H9 (cell line): Measurements from ENCODE around the gene PCID2. TPM values are rescaled to one million over a fixed set of nuclear protein-coding genes. Genes with fewer than 3 reads are reported as not detected.

Experiments
- DNase-seq: peaks from one replicate; pipeline ENCODE4 v3.0.0-alpha.2; 2017
- H2AFZ ChIP-seq: one replicate; pipeline ENCODE4 v1.6.1; 2013; ENCODE audit warnings: mild to moderate bottlenecking, low read length, control low read depth, moderate library complexity
- H2AK5ac ChIP-seq: 2 replicates; pipeline ENCODE4 v1.6.1; 2013; ENCODE audit warnings: low read length, control low read depth, mixed read lengths; ENCODE audit not compliant: insufficient read length
- H2BK120ac ChIP-seq: one replicate; pipeline ENCODE4 v1.6.1; 2013; ENCODE audit warnings: low read depth, mild to moderate bottlenecking, low read length, control low read depth, inconsistent platforms; ENCODE audit not compliant: poor library complexity, severe bottlenecking
- H2BK12ac ChIP-seq: 2 replicates; pipeline ENCODE4 v1.6.1; 2013; ENCODE audit warnings: low read length, control low read depth, mixed read lengths, low read depth; ENCODE audit not compliant: insufficient read length
- H2BK15ac ChIP-seq: 2 replicates; pipeline ENCODE4 v1.6.1; 2013; ENCODE audit warnings: low read depth, low read length, control low read depth
- H2BK20ac ChIP-seq: one replicate; pipeline ENCODE4 v1.6.1; 2013; ENCODE audit warnings: low read depth, mild to moderate bottlenecking, low read length, control low read depth, inconsistent platforms; ENCODE audit not compliant: poor library complexity, severe bottlenecking
- H2BK5ac ChIP-seq: 2 replicates; pipeline ENCODE4 v1.6.1; 2013; ENCODE audit warnings: low read length, control low read depth, mixed read lengths; ENCODE audit not compliant: insufficient read length
- H3K14ac ChIP-seq: 2 replicates; pipeline ENCODE4 v1.6.1; 2013; ENCODE audit warnings: low read length, control low read depth; ENCODE audit not compliant: insufficient read depth
- H3K18ac ChIP-seq: 2 replicates; pipeline ENCODE4 v1.6.1; 2013; ENCODE audit warnings: low read depth, mild to moderate bottlenecking, mixed read lengths, low read length, control low read depth; ENCODE audit not compliant: insufficient read length
- H3K23ac ChIP-seq: 2 replicates; pipeline ENCODE4 v1.6.1; 2013; ENCODE audit warnings: low read length, control low read depth, mixed read lengths, low read depth; ENCODE audit not compliant: insufficient read length
- H3K23me2 ChIP-seq: 2 replicates; pipeline ENCODE4 v1.6.1; 2013; ENCODE audit warnings: low read depth, mild to moderate bottlenecking, mixed read lengths, low read length, control low read depth; ENCODE audit not compliant: insufficient read length, poor library complexity, severe bottlenecking
- H3K27ac ChIP-seq: 2 replicates; pipeline ENCODE4 v1.5.1; 2013; ENCODE audit warnings: low read length, control low read depth, mixed read lengths, low read depth; ENCODE audit not compliant: insufficient read length
- H3K27me3 ChIP-seq: 2 replicates; pipeline ENCODE4 v1.6.1; 2013; ENCODE audit warnings: low read length, control low read depth, inconsistent platforms; ENCODE audit not compliant: insufficient read depth
- H3K4ac ChIP-seq: 2 replicates; pipeline ENCODE4 v1.6.1; 2013; ENCODE audit warnings: low read depth, mild to moderate bottlenecking, control low read depth, inconsistent platforms, low read length, moderate library complexity
- H3K4me1 ChIP-seq: 2 replicates; pipeline ENCODE4 v1.6.1; 2013; ENCODE audit warnings: low read length, control low read depth, inconsistent platforms; ENCODE audit not compliant: insufficient read depth
- H3K4me2 ChIP-seq: 2 replicates; pipeline ENCODE4 v1.6.1; 2013; ENCODE audit warnings: low read length, control low read depth, mixed read lengths; ENCODE audit not compliant: insufficient read length, insufficient read depth
- H3K56ac ChIP-seq: 2 replicates; pipeline ENCODE4 v1.6.1; 2013; ENCODE audit warnings: low read depth, mild to moderate bottlenecking, mixed read lengths, low read length, control low read depth; ENCODE audit not compliant: insufficient read length
- H3K79me1 ChIP-seq: 2 replicates; pipeline ENCODE4 v1.6.1; 2013; ENCODE audit warnings: low read depth, mild to moderate bottlenecking, moderate library complexity, low read length, control low read depth, inconsistent platforms; ENCODE audit not compliant: insufficient read depth, poor library complexity, severe bottlenecking
- H3K79me2 ChIP-seq: 2 replicates; pipeline ENCODE4 v1.6.1; 2013; ENCODE audit warnings: low read length, control low read depth, inconsistent platforms; ENCODE audit not compliant: insufficient read depth
- H3K9ac ChIP-seq: 2 replicates; pipeline ENCODE4 v1.6.1; 2013; ENCODE audit warnings: low read length, control low read depth, mixed read lengths; ENCODE audit not compliant: insufficient read length; ENCODE audit errors: extremely low read depth
- H3K9me3 ChIP-seq: one replicate; pipeline ENCODE4 v1.6.1; 2013; ENCODE audit warnings: low read depth, low read length, inconsistent platforms; ENCODE audit not compliant: control insufficient read depth
- H3T11ph ChIP-seq: one replicate; pipeline ENCODE4 v1.6.1; 2013; ENCODE audit warnings: mild to moderate bottlenecking, low read length, control low read depth, inconsistent platforms
- H4K20me1 ChIP-seq: one replicate; pipeline ENCODE4 v1.6.1; 2013; ENCODE audit not compliant: control insufficient read depth, insufficient read length, insufficient read depth
- H4K5ac ChIP-seq: 2 replicates; pipeline ENCODE4 v1.6.1; 2013; ENCODE audit warnings: low read depth, mild to moderate bottlenecking, mixed read lengths, low read length, control low read depth; ENCODE audit not compliant: insufficient read length
- H4K8ac ChIP-seq: replicated peaks from 2 replicates; pipeline ENCODE4 v1.6.1; 2013; ENCODE audit warnings: low read length, control low read depth, mixed read lengths, low read depth; ENCODE audit not compliant: insufficient read length
- H4K91ac ChIP-seq: 2 replicates; pipeline ENCODE4 v1.6.1; 2013; ENCODE audit warnings: low read depth, mild to moderate bottlenecking, moderate library complexity, mixed read lengths, low read length, control low read depth; ENCODE audit not compliant: insufficient read length
- H3K27ac Mint-ChIP-seq, 3 experiments: 2 replicates in 2 of 3; 3 replicates in 1 of 3; pipeline ENCODE4 v1.8.0; 2020 to 2021; ENCODE audit warnings: mixed read lengths in 3 of 3, mild to moderate bottlenecking in 1 of 3, moderate library complexity in 1 of 3
- H3K27me3 Mint-ChIP-seq: 2 replicates; pipeline ENCODE4 v1.8.0; 2021; ENCODE audit warnings: low read depth, mild to moderate bottlenecking, moderate library complexity, mixed read lengths
- H3K36me3 Mint-ChIP-seq, 3 experiments: 2 replicates in 2 of 3; 3 replicates in 1 of 3; pipeline ENCODE4 v1.8.0; 2020 to 2021; ENCODE audit warnings: low read depth in 3 of 3, mixed read lengths in 3 of 3; ENCODE audit not compliant: insufficient read depth in 1 of 3
- H3K4me1 Mint-ChIP-seq, 2 experiments: 2 replicates each; pipeline ENCODE4 v1.8.0; 2020; ENCODE audit warnings: mixed read lengths in 2 of 2
- H3K4me3 Mint-ChIP-seq, 2 experiments: 2 replicates in 1 of 2; 3 replicates in 1 of 2; pipeline ENCODE4 v1.8.0; 2020 to 2021; ENCODE audit warnings: mild to moderate bottlenecking in 2 of 2, mixed read lengths in 2 of 2, moderate library complexity in 1 of 2
- H3K9me3 Mint-ChIP-seq, 2 experiments: 2 replicates in 1 of 2; 3 replicates in 1 of 2; pipeline ENCODE4 v1.8.0; 2020; ENCODE audit warnings: mild to moderate bottlenecking in 2 of 2, mixed read lengths in 2 of 2, moderate library complexity in 1 of 2
- CTCF ChIP-seq: fragments of 200-600 bp; sonication (generic); conservative IDR thresholded peaks from 3 replicates; pipeline ENCODE4 v1.8.0; 2021; ENCODE audit warnings: antibody characterized with exemption, mild to moderate bottlenecking
- WGBS: extraction: QIAGEN DNeasy Blood & Tissue Kit; methylation state at CpG from one replicate; pipeline ENCODE4 v1.1.7; 2013; ENCODE audit warnings: missing lambda C conversion rate, low lambda C conversion rate, mixed read lengths; ENCODE audit not compliant: insufficient read length; ENCODE audit errors: extremely low coverage; 5-methylcytosine and 5-hydroxymethylcytosine counted together
- total RNA-seq: library from RNA; stranded (reverse); gene quantifications from 2 replicates; pipeline ENCODE4 v1.2.1, GENCODE V29; 2021

The PCID2 gene
- total RNA-seq, 1 experiment from 2014 or later = 66.0 TPM

GRCh38 chr13:113239986-113240385 lies 31.5 kb upstream of the PCID2 start:
- H3K4me3 Mint-ChIP-seq = no peak overlapping the region
- Histone ChIP-seq H2BK20ac (no peak overlapping the region), H3K79me2 (no peaks in the 10 kb centered on the region), H4K20me1 (peaks cover 2% of the 10 kb centered on the region), H3K23me2 (no peaks in the 10 kb centered on the region), H3K56ac (no peak overlapping the region), H3T11ph (no peak overlapping the region), H4K91ac (no peak overlapping the region), H3K4me2 (no peak overlapping the region), H2BK120ac (no peak overlapping the region), H3K27me3 (no peaks in the 10 kb centered on the region), H4K5ac (no peak overlapping the region), H2BK5ac (no peak overlapping the region), H3K79me1 (no peaks in the 10 kb centered on the region), H3K4ac (no peak overlapping the region), H3K9ac (no peak overlapping the region), H3K27ac (no peak overlapping the region), H2BK15ac (no peak overlapping the region), H3K4me1 (peaks cover 3% of the 10 kb centered on the region; the same call in 1 of the 2 replicates), H3K18ac (no peak overlapping the region), H2AK5ac (no peak overlapping the region), H2AFZ (no peak overlapping the region), H3K9me3 (no peaks in the 10 kb centered on the region), H2BK12ac (no peak overlapping the region), H3K23ac (no peak overlapping the region), H4K8ac (no peak overlapping the region), H3K14ac (no peak overlapping the region)
- TF ChIP-seq CTCF = no peak
- no peak overlapping the region for H3K27ac Mint-ChIP-seq
- H3K9me3 Mint-ChIP-seq = no peaks in the 10 kb centered on the region
- no peaks in the 10 kb centered on the region for H3K27me3 Mint-ChIP-seq
- DNase-seq = no peak
- WGBS = no CpG with 5 or more reads among the region's 6 CpGs
- H3K4me1 Mint-ChIP-seq = peaks cover 17% of the 10 kb centered on the region in 2 experiments
- peaks cover 33 to 86% (median 66%) of the 10 kb centered on the region in 3 experiments; a peak in 6 of 7 replicates for H3K36me3 Mint-ChIP-seq
